GM18907 (cell line): ENCODE results near the gene BET1L.
A peak's percentile ranks its signal among the peaks of the same experiment; 100 is the strongest.
"Not testable (repeated sequence)": the region's sequence is repeated elsewhere in the genome, so short reads cannot be mapped to it uniquely, and the experiment has no call there.

Source experiments
- ATAC-seq: cut with Tn5 transposase; IDR thresholded peaks from one replicate; pipeline ENCODE4 v1.9.1; 2021; ENCODE audit warnings: mild to moderate bottlenecking, moderate library complexity; ENCODE audit not compliant: unreplicated experiment

The BET1L gene

DNA sequence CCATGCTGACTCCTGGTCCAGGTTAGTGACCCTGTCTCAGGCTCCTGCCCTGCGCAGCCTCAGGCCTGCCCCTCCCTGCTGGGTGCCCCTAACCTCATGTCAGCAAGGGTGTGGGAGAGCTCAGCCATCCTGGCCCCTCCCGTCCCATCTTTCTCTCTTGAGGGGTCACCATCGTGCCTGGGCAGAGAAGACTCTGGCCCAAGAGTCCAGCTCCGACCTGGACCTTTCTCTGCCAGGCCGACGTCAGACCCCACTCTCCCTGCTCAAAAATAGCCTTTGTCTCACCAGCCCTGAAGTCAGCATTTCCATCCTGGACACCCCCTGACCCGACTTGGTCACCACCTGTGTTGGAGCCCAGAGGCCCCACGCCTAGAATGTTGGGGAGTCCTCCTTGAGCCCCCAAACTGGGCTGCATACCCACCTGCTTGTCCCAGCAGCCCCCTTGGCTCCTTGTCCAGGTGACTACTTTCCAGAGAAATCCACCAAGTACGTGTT, 9.4 kb downstream of the BET1L start:
- ATAC-seq: no peak

GRCh38 chr11:196786-197731, 10.1 kb downstream of the BET1L start:
- ATAC-seq: no peak

DNA sequence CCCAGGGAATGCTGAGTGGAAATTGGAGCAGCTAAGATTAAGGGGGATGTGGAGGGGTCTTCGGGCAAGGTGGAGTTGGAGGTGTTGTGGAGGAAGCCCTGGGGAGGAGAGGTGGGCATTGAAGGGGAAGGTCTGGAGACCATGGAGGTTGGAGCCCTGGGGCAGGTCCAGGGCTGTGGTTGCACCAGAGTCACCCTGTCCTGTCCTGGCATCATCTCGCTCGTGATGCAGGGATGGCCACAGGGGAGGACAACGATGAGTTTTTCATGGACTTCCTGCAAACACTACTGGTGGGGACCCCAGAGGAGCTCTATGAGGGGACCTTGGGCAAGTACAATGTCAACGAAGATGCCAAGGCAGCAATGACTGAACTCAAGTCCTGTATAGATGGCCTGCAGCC, 13.7 kb downstream of the BET1L start:
- ATAC-seq: not testable (repeated sequence)

- not testable (repeated sequence) for ATAC-seq
Measured at GRCh38 chr11:192674-193128, 14.5 kb downstream of the BET1L start, which contains the start of gene SCGB1C1. Gene SCGB1C1, plus strand, starts transcription at chr11:193078. Its CDS starts 22 bp downstream, at chr11:193100.

DNA sequence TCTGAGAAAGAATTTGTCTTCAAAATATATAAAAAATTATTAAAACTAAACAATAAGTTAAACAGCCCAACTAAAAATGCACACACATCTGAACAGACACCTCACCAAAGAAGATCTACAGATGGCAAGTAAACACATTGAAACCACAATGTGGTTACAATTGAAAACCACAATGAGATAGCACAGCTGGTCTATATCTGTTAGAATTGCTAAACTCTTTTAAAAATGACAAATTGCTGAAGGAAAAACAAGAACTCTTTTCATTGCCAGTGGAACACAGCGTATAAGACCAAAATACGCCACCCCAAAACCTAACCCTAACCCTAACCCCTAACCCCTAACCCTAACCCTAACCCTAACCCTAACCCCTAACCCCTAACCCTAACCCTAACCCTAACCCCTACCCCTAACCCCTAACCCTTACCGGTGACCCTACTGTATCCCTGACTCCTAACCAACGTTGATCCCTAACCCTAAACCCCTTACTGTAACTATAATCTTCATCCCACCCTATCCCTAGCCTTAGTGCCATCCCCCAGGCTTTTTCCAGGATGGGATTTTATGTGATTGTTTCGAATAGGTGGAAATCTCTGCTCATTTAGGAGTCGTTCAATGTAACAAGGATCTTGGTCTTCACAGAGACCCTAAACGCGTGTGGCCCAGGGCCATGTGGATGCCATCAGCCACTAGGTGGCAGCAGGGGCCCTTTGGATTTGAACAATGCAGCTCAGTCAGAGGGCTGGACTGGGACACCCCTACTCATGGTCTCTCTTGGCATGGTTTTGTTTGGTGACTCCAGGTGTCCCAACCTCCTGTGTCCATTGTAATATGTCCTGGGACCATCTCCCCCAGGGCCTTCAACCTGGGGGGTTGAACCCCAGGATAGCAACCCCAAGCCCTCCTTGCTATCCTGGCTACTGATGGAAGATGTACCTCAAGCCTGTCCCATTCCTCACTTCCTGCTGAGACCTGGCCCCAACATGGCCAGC, 15.4 kb downstream of the BET1L start:
- ATAC-seq: not testable (repeated sequence)

- not testable (repeated sequence) for ATAC-seq
Measured at GRCh38 chr11:190546-190945, 16.7 kb downstream of the BET1L start.

- ATAC-seq: peak; percentile 82
Measured at GRCh38 chr11:189843-190311, 17.3 kb downstream of the BET1L start.

- peak; percentile 27 for ATAC-seq
Measured at GRCh38 chr11:189200-189783, 17.9 kb downstream of the BET1L start.

GRCh38 chr11:180242-180641, 27.0 kb downstream of the BET1L start:
- ATAC-seq: not testable (repeated sequence)
